Neural crest cell (in vitro differentiated cells): ENCODE results near the gene PHEX. TPM values are rescaled to one million over a fixed set of nuclear protein-coding genes. Genes with fewer than 3 reads are reported as not detected.

Source experiments
- DNase-seq: peaks from one replicate; pipeline ENCODE4 v3.0.0; 2021; ENCODE audit warnings: low read depth, mixed read lengths, low spot score
- H3K27ac Mint-ChIP-seq: one replicate; pipeline ENCODE4 v1.8.0; 2021; ENCODE audit warnings: mild to moderate bottlenecking, mixed read lengths; ENCODE audit not compliant: unreplicated experiment
- H3K27me3 Mint-ChIP-seq: 2 replicates; pipeline ENCODE4 v1.8.0; 2021; ENCODE audit warnings: low read depth, mild to moderate bottlenecking, mixed read lengths
- H3K36me3 Mint-ChIP-seq: 2 replicates; pipeline ENCODE4 v1.8.0; 2021; ENCODE audit warnings: low read depth, mild to moderate bottlenecking, mixed read lengths
- H3K4me1 Mint-ChIP-seq: 2 replicates; pipeline ENCODE4 v1.8.0; 2021; ENCODE audit warnings: mixed read lengths
- H3K4me3 Mint-ChIP-seq: one replicate; pipeline ENCODE4 v1.8.0; 2021; ENCODE audit warnings: mild to moderate bottlenecking, mixed read lengths
- H3K9me3 Mint-ChIP-seq: 2 replicates; pipeline ENCODE4 v1.8.0; 2021; ENCODE audit warnings: mixed read lengths
- total RNA-seq: library from RNA; stranded (reverse); gene quantifications from 2 replicates; pipeline ENCODE4 v1.2.1, GENCODE V29; 2021
- TF ChIP-seq, protein P1 (sequence below): fragments of 200-600 bp; sonication (generic); conservative IDR thresholded peaks from 2 replicates; pipeline ENCODE4 v1.5.0; 2021; ENCODE audit warnings: antibody characterized with exemption, mild to moderate bottlenecking

The PHEX gene
- total RNA-seq, 1 donor from 2014 or later = 0.47 TPM

GRCh38 chrX:22118161-22118830 lies 86.2 kb downstream of the PHEX start:
- Mint-ChIP-seq H3K36me3 (peaks cover 3% of the 10 kb centered on the region), H3K9me3 (no peaks in the 10 kb centered on the region), H3K4me1 (peaks cover 9% of the 10 kb centered on the region), H3K4me3 (no peak overlapping the region), H3K27ac (no peak overlapping the region), H3K27me3 (no peaks in the 10 kb centered on the region)
- DNase-seq = no peak
- TF ChIP-seq, protein P1, sequence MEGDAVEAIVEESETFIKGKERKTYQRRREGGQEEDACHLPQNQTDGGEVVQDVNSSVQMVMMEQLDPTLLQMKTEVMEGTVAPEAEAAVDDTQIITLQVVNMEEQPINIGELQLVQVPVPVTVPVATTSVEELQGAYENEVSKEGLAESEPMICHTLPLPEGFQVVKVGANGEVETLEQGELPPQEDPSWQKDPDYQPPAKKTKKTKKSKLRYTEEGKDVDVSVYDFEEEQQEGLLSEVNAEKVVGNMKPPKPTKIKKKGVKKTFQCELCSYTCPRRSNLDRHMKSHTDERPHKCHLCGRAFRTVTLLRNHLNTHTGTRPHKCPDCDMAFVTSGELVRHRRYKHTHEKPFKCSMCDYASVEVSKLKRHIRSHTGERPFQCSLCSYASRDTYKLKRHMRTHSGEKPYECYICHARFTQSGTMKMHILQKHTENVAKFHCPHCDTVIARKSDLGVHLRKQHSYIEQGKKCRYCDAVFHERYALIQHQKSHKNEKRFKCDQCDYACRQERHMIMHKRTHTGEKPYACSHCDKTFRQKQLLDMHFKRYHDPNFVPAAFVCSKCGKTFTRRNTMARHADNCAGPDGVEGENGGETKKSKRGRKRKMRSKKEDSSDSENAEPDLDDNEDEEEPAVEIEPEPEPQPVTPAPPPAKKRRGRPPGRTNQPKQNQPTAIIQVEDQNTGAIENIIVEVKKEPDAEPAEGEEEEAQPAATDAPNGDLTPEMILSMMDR = no peak

- Mint-ChIP-seq H3K9me3 (no peaks in the 10 kb centered on the region), H3K4me3 (no peak overlapping the region), H3K27ac (no peak overlapping the region), H3K36me3 (peaks cover 3% of the 10 kb centered on the region), H3K4me1 (peaks cover 9% of the 10 kb centered on the region), H3K27me3 (no peaks in the 10 kb centered on the region)
- TF ChIP-seq, protein P1 = no peak
- no peak for DNase-seq
Measured at GRCh38 chrX:22121161-22121560, 89.0 kb downstream of the PHEX start.

DNA sequence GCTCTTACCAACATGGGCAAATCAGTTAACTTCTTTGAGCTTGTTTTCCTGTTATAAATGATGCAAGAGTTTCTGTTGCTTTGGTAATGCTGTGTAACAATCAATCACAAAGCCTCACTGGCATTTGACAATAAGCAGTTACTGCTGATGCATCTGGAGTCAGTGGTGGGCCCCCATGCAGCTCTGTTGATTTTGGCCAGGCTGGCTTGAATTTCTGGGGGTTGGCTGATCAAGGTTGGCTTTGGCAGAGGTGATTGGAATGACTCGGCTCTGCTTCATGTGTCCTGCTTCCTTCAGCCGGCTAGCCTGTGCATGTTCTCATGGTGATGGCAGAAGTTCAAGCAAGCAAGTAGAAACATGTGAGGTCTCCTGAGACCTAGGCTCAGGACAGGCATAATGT lies 90.4 kb downstream of the PHEX start:
- DNase-seq = no peak
- Mint-ChIP-seq H3K36me3 (peaks cover 3% of the 10 kb centered on the region), H3K9me3 (no peaks in the 10 kb centered on the region), H3K27me3 (no peaks in the 10 kb centered on the region), H3K4me1 (peaks cover 10% of the 10 kb centered on the region), H3K27ac (no peak overlapping the region), H3K4me3 (no peak overlapping the region)
- TF ChIP-seq, protein P1 = no peak

GRCh38 chrX:22124098-22124497 lies 92.0 kb downstream of the PHEX start:
- Mint-ChIP-seq H3K4me3 (no peak overlapping the region), H3K9me3 (no peaks in the 10 kb centered on the region), H3K36me3 (no peaks in the 10 kb centered on the region), H3K27me3 (no peaks in the 10 kb centered on the region), H3K27ac (no peak overlapping the region), H3K4me1 (peaks cover 12% of the 10 kb centered on the region)
- TF ChIP-seq, protein P1 = no peak
- no peak for DNase-seq

GRCh38 chrX:22125481-22125880 lies 93.4 kb downstream of the PHEX start:
- H3K27ac Mint-ChIP-seq = no peak overlapping the region

More at GRCh38 chrX:22125481-22125880, 93.4 kb downstream of the PHEX start:
- peaks cover 12% of the 10 kb centered on the region for H3K4me1 Mint-ChIP-seq
- H3K4me3 Mint-ChIP-seq = no peak overlapping the region
- no peaks in the 10 kb centered on the region for H3K9me3 Mint-ChIP-seq
- H3K36me3 Mint-ChIP-seq = no peaks in the 10 kb centered on the region
- TF ChIP-seq, protein P1 = no peak
- no peaks in the 10 kb centered on the region for H3K27me3 Mint-ChIP-seq
- no peak for DNase-seq
